PC-9 (cell line): ENCODE data around the gene CERCAM.

Experiments used
- EZH2 ChIP-seq: fragments of 200-600 bp; sonication (generic); IDR thresholded peaks from 2 replicates; pipeline ENCODE4 v1.8.0; 2017; ENCODE audit warnings: antibody characterized with exemption, low read depth
- TF ChIP-seq, protein P1 (sequence below): fragments of 200-600 bp; sonication (generic); conservative IDR thresholded peaks from 2 replicates; pipeline ENCODE4 v1.6.1; 2017; ENCODE audit warnings: mixed run types, antibody characterized with exemption, mild to moderate bottlenecking, moderate library complexity

DNA sequence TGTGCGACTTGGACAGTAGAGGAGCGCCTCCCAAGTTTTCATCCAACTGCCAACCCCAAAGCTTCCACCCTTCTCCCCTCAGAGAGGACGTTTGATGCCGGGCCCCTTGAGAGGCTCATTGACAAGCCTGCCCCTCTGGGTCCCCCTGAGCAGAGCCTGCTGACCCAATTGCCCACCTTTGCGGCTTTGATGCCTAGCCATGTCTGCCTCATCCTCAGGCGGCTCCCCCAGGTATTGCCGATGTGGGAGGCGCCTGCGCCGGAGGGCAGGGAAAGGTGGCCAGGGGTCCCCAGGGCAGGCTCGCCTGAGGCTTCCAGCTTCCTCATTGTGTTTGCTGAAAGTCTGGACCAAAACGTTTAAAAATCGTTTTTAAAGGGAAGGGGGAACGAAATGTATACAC lies 36.5 kb downstream of the CERCAM start:
- TF ChIP-seq, protein P1, sequence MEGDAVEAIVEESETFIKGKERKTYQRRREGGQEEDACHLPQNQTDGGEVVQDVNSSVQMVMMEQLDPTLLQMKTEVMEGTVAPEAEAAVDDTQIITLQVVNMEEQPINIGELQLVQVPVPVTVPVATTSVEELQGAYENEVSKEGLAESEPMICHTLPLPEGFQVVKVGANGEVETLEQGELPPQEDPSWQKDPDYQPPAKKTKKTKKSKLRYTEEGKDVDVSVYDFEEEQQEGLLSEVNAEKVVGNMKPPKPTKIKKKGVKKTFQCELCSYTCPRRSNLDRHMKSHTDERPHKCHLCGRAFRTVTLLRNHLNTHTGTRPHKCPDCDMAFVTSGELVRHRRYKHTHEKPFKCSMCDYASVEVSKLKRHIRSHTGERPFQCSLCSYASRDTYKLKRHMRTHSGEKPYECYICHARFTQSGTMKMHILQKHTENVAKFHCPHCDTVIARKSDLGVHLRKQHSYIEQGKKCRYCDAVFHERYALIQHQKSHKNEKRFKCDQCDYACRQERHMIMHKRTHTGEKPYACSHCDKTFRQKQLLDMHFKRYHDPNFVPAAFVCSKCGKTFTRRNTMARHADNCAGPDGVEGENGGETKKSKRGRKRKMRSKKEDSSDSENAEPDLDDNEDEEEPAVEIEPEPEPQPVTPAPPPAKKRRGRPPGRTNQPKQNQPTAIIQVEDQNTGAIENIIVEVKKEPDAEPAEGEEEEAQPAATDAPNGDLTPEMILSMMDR = no peak
- TF ChIP-seq EZH2 = no peak
